Muscle of arm (tissue), 12 donors: ENCODE results near the gene RANBP2. TPM values are rescaled to one million over a fixed set of nuclear protein-coding genes. Genes with fewer than 3 reads are reported as not detected.

Source experiments
- DNase-seq: peaks from one replicate; pipeline ENCODE4 v3.0.0-alpha.2; 2013
- polyA plus RNA-seq, 12 donors: library from polyadenylated mRNA; unstranded; fragments of 120-200 nt; gene quantifications; one replicate each; pipeline ENCODE4 v1.2.1, GENCODE V29; 2013; ENCODE audit not compliant: insufficient read length in 12 of 12

RANBP2 gene
- polyA plus RNA-seq, 12 donors, result 29.6 to 58.3 (median 41.1) TPM

GRCh38 chr2:108834620-108835019, 115.3 kb downstream of the RANBP2 start:
- no peak for DNase-seq

DNA sequence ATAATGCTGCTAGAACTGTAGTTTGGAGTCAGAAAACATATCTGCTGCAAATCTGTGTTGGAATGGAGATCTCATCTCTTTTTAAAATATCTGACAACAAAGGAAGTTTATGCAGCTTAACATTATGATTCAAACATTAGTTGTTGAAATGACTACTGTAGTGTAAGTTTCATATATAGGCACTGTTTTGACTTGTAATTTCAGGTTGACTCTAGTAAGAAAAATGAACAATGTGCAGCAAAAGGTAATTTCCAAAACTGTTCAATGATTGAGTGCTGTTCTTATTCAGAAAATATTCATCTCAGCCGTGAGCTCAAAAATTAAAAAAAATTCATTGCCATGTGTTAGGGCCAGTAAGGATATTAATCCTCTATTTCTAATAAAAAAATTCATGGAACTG, 115.8 kb downstream of the RANBP2 start:
- DNase-seq, result no peak

Other genes with a start within 250 kb of the RANBP2 start
- 10 to 100 TPM in 11 of 12 donors, not detected in 1; 42.9 to 63.8 (median 50.8) TPM for gene LIMS1, start 185.0 kb upstream of the RANBP2 start, polyA plus RNA-seq
- gene CCDC138, start 67.3 kb downstream of the RANBP2 start, polyA plus RNA-seq, result 1 to 10 TPM in 11 of 12 donors, not detected in 1; 3.7 to 9.9 (median 6.1) TPM